Hindlimb muscle (tissue), 1 donor: Measurements from ENCODE around the gene PLPP2. TPM values are rescaled to one million over a fixed set of nuclear protein-coding genes. Genes with fewer than 3 reads are reported as not detected.
"Not testable (repeated sequence)": the region's sequence is repeated elsewhere in the genome, so short reads cannot be mapped to it uniquely, and the experiment has no call there.

Experiments
- DNase-seq: peaks from one replicate; pipeline ENCODE4 v3.0.0-alpha.2; 2013
- polyA plus RNA-seq: library from polyadenylated mRNA; unstranded; fragments of 120-200 nt; gene quantifications from one replicate; pipeline ENCODE4 v1.2.1, GENCODE V29; 2013; ENCODE audit not compliant: insufficient read length

Gene PLPP2
- polyA plus RNA-seq, 1 donor, result 0.26 TPM

- no peak for DNase-seq
Observed at GRCh38 chr19:262125-262524, 29.1 kb downstream of the PLPP2 start.

GRCh38 chr19:256804-257203 lies 34.4 kb downstream of the PLPP2 start:
- DNase-seq, result not testable (repeated sequence)

- DNase-seq, result not testable (repeated sequence)
Observed at GRCh38 chr19:252421-253186, 38.6 kb downstream of the PLPP2 start.

GRCh38 chr19:246551-246950 lies 44.7 kb downstream of the PLPP2 start:
- DNase-seq, result no peak

- not testable (repeated sequence) for DNase-seq
Observed at GRCh38 chr19:245900-246299, 45.3 kb downstream of the PLPP2 start.

GRCh38 chr19:245457-245856 lies 45.7 kb downstream of the PLPP2 start:
- no peak for DNase-seq

Other genes starting within 250 kb of the PLPP2 start
- gene OR4F17, start 184.3 kb downstream of the PLPP2 start, polyA plus RNA-seq, result not detected
- gene MIER2, start 53.4 kb upstream of the PLPP2 start, polyA plus RNA-seq, result 34.9 TPM
- 1.3 TPM for gene C2CD4C, start 117.7 kb upstream of the PLPP2 start, polyA plus RNA-seq
- 39.7 TPM for gene SHC2, start 169.6 kb upstream of the PLPP2 start, polyA plus RNA-seq
- 11.9 TPM for gene MADCAM1, start 205.1 kb upstream of the PLPP2 start, polyA plus RNA-seq
- gene TPGS1, start 216.1 kb upstream of the PLPP2 start, polyA plus RNA-seq, result 10.1 TPM
- 78.5 TPM for gene CDC34, start 240.4 kb upstream of the PLPP2 start, polyA plus RNA-seq